ENCODE measurements around the gene TECTA. TPM values are rescaled to one million over a fixed set of nuclear protein-coding genes. Genes with fewer than 3 reads are reported as not detected.

TECTA gene
- polyA plus RNA-seq, 1 of the 3 experiments (the other 2 are of a cell fraction) = 0.58 TPM

DNA sequence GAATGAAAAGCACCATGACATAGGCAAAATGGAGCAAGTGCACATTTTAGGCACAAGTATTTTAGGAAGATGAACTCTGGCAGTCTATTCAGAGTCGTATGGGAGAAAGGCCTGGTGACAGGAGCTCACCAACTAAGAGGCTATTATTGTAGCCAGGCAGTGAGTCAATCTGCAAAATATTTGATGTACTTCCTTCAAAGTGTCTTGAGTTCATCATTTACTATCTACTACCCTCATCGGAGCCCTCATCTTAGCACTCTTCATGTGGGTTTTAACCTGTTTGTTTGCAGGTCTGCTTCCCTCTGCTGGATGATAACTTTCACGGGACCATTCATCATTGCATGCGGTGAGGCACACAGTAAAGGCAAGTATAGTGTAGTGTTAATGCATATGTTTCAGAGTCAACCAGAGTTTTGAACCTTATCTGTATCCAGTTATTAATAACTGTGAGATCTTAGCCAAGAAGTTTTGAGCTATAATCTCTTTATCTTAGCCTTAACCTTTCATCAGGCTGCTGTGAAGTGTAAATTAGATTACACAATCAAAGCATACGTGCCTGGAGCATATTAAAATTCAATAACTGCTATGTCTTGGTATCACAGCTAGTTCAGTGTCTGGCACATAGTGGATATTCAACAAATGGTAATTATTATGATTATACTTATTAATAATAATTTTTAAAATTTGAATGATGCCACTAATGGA lies 120.6 kb downstream of the TECTA start:
- no peak overlapping the region for H3K4me3 ChIP-seq (ENCODE audit: low read depth in 2 of 2, low read length in 1 of 2)
- no peak overlapping the region for H3K9ac ChIP-seq
- H3F3A ChIP-seq (replicated peaks; ENCODE audit: insufficient read depth) = no peaks in the 10 kb centered on the region
- peaks cover 0 to 13% of the 10 kb centered on the region in 2 experiments; a peak in 1 of 4 replicates for H3K4me1 ChIP-seq (ENCODE audit: control insufficient read depth in 1 of 2, insufficient read depth in 2 of 2, low read depth in 1 of 2, low read length in 1 of 2)
- POLR2A ChIA-PET = no interaction called here
- 28% methylated on average over 5 of the region's 5 CpGs for WGBS (ENCODE audit: low lambda C conversion rate)
- CTCF ChIA-PET = interaction anchor here (0.5 to 5.4 kb wide), 7 partner anchors 9 to 468 kb away, joined by 3 to 26 read pairs (median 4); no protein-coding TSS in a partner anchor
- H3K27ac ChIP-seq (ENCODE audit: low read depth in 2 of 2, low read length in 1 of 2) = no peak overlapping the region
- H3K27me3 ChIP-seq (ENCODE audit: insufficient read depth) = no peaks in the 10 kb centered on the region; the same call in 1 of the 2 replicates
- no peak for DNase-seq
- H3K9me2 ChIP-seq = no peaks in the 10 kb centered on the region
- TF ChIP-seq TCF12 (IDR thresholded peaks at IDR 0.05) (no peak), GATA2 (CRISPR knock-in tag; IDR thresholded peaks at IDR 0.05) (peak; percentile 50; the same call in 1 of the 2 replicates), EP300 (IDR thresholded peaks at IDR 0.05; ENCODE audit: borderline replicate concordance in 1 of 2, low read depth in 1 of 2, low read length in 1 of 2) (peak in 1 of 2 experiments; percentile 23; a peak in 1 of 4 replicates), RCOR1 (IDR thresholded peaks at IDR 0.05; ENCODE audit: low read length) (peak; percentile 67; the same call in 1 of the 2 replicates)
- H2AFZ ChIP-seq (ENCODE audit: low read depth) = no peak overlapping the region
- H3K9me3 ChIP-seq = no peaks in the 10 kb centered on the region
- H3K4me2 ChIP-seq = no peak overlapping the region
- H3K36me3 ChIP-seq (replicated peaks in 1 of 2; ENCODE audit: control insufficient read depth in 1 of 2, insufficient read depth in 2 of 2, low read length in 1 of 2) = no peaks in the 10 kb centered on the region
- no peaks in the 10 kb centered on the region for H4K20me1 ChIP-seq (ENCODE audit: insufficient read depth)
- no peaks in the 10 kb centered on the region for H3K79me2 ChIP-seq (ENCODE audit: insufficient read depth)

DNA sequence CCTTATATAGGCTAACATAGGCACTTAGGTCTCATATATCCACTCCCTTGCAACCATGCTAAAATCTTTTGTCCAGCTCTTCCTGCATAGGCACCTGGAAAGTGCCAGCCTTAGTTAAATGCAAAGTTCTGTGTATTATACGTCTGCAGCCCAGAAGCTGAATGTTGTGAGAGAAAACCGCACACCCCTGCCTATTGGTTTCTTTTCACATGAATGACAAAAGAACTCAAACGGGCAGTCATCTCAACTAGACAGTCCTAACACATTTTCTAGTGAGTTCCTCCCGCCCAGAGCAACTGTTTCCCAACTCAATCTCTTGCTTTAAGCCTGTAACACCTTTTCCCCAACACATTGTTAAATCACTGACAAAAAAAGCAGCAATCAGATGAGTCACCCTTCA lies 122.1 kb downstream of the TECTA start:
- WGBS (ENCODE audit: low lambda C conversion rate) = 18% methylated on average over 4 of the region's 4 CpGs
- DNase-seq = no peak
- Histone ChIP-seq H3K9me3 (no peaks in the 10 kb centered on the region), H3F3A (replicated peaks; ENCODE audit: insufficient read depth) (no peaks in the 10 kb centered on the region), H3K9ac (no peak overlapping the region), H3K4me2 (no peak overlapping the region), H3K9me2 (no peaks in the 10 kb centered on the region), H3K79me2 (ENCODE audit: insufficient read depth) (no peaks in the 10 kb centered on the region), H3K4me3 (ENCODE audit: low read depth in 2 of 2, low read length in 1 of 2) (no peak overlapping the region), H2AFZ (ENCODE audit: low read depth) (no peak overlapping the region), H3K36me3 (replicated peaks in 1 of 2; ENCODE audit: control insufficient read depth in 1 of 2, insufficient read depth in 2 of 2, low read length in 1 of 2) (no peaks in the 10 kb centered on the region), H3K27me3 (ENCODE audit: insufficient read depth) (no peaks in the 10 kb centered on the region; the same call in 1 of the 2 replicates), H3K4me1 (ENCODE audit: control insufficient read depth in 1 of 2, insufficient read depth in 2 of 2, low read depth in 1 of 2, low read length in 1 of 2) (peaks cover 0 to 13% of the 10 kb centered on the region in 2 experiments; a peak in 1 of 4 replicates), H3K27ac (ENCODE audit: low read depth in 2 of 2, low read length in 1 of 2) (no peak overlapping the region), H4K20me1 (ENCODE audit: insufficient read depth) (no peaks in the 10 kb centered on the region)
- CTCF ChIA-PET = interaction anchor here (5.4 kb wide), 1 partner anchor 29 kb away, joined by 26 read pairs; no protein-coding TSS in a partner anchor
- TF ChIP-seq ELF1 (IDR thresholded peaks at IDR 0.05) = no peak
- TF ChIP-seq, protein P1, sequence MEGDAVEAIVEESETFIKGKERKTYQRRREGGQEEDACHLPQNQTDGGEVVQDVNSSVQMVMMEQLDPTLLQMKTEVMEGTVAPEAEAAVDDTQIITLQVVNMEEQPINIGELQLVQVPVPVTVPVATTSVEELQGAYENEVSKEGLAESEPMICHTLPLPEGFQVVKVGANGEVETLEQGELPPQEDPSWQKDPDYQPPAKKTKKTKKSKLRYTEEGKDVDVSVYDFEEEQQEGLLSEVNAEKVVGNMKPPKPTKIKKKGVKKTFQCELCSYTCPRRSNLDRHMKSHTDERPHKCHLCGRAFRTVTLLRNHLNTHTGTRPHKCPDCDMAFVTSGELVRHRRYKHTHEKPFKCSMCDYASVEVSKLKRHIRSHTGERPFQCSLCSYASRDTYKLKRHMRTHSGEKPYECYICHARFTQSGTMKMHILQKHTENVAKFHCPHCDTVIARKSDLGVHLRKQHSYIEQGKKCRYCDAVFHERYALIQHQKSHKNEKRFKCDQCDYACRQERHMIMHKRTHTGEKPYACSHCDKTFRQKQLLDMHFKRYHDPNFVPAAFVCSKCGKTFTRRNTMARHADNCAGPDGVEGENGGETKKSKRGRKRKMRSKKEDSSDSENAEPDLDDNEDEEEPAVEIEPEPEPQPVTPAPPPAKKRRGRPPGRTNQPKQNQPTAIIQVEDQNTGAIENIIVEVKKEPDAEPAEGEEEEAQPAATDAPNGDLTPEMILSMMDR (IDR thresholded peaks at IDR 0.05) = no peak
- no peak for TF ChIP-seq RXRA (IDR thresholded peaks at IDR 0.05; ENCODE audit: borderline replicate concordance, low read depth)
- TF ChIP-seq TAF1 (IDR thresholded peaks at IDR 0.05; ENCODE audit: borderline replicate concordance, low read depth, low read length) = no peak
- TF ChIP-seq MEF2A (IDR thresholded peaks at IDR 0.05; ENCODE audit: borderline replicate concordance, low read depth) = no peak
- POLR2A ChIA-PET = no interaction called here

- no peaks in the 10 kb centered on the region for H3F3A ChIP-seq (replicated peaks; ENCODE audit: insufficient read depth)
- ChIA-PET CTCF (no interaction called here), POLR2A (no interaction called here)
- no peak for DNase-seq
- H3K9ac ChIP-seq = no peak overlapping the region
- peaks cover 0 to 13% of the 10 kb centered on the region in 2 experiments; a peak in 1 of 4 replicates for H3K4me1 ChIP-seq (ENCODE audit: control insufficient read depth in 1 of 2, insufficient read depth in 2 of 2, low read depth in 1 of 2, low read length in 1 of 2)
- H2AFZ ChIP-seq (ENCODE audit: low read depth) = no peak overlapping the region
- H3K9me2 ChIP-seq = no peaks in the 10 kb centered on the region
- no peaks in the 10 kb centered on the region for H3K36me3 ChIP-seq (replicated peaks in 1 of 2; ENCODE audit: control insufficient read depth in 1 of 2, insufficient read depth in 2 of 2, low read length in 1 of 2)
- H3K4me2 ChIP-seq = no peak overlapping the region
- H3K79me2 ChIP-seq (ENCODE audit: insufficient read depth) = no peaks in the 10 kb centered on the region
- no peaks in the 10 kb centered on the region for H3K9me3 ChIP-seq
- H4K20me1 ChIP-seq (ENCODE audit: insufficient read depth) = no peaks in the 10 kb centered on the region
- no peak overlapping the region for H3K4me3 ChIP-seq (ENCODE audit: low read depth in 2 of 2, low read length in 1 of 2)
- H3K27ac ChIP-seq (ENCODE audit: low read depth in 2 of 2, low read length in 1 of 2) = no peak overlapping the region
- 45% methylated on average over 4 of the region's 4 CpGs for WGBS (ENCODE audit: low lambda C conversion rate)
- no peaks in the 10 kb centered on the region; the same call in 1 of the 2 replicates for H3K27me3 ChIP-seq (ENCODE audit: insufficient read depth)
- TF ChIP-seq, protein P1 (IDR thresholded peaks at IDR 0.05) = no peak
- TF ChIP-seq, protein P2, sequence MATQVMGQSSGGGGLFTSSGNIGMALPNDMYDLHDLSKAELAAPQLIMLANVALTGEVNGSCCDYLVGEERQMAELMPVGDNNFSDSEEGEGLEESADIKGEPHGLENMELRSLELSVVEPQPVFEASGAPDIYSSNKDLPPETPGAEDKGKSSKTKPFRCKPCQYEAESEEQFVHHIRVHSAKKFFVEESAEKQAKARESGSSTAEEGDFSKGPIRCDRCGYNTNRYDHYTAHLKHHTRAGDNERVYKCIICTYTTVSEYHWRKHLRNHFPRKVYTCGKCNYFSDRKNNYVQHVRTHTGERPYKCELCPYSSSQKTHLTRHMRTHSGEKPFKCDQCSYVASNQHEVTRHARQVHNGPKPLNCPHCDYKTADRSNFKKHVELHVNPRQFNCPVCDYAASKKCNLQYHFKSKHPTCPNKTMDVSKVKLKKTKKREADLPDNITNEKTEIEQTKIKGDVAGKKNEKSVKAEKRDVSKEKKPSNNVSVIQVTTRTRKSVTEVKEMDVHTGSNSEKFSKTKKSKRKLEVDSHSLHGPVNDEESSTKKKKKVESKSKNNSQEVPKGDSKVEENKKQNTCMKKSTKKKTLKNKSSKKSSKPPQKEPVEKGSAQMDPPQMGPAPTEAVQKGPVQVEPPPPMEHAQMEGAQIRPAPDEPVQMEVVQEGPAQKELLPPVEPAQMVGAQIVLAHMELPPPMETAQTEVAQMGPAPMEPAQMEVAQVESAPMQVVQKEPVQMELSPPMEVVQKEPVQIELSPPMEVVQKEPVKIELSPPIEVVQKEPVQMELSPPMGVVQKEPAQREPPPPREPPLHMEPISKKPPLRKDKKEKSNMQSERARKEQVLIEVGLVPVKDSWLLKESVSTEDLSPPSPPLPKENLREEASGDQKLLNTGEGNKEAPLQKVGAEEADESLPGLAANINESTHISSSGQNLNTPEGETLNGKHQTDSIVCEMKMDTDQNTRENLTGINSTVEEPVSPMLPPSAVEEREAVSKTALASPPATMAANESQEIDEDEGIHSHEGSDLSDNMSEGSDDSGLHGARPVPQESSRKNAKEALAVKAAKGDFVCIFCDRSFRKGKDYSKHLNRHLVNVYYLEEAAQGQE (IDR thresholded peaks at IDR 0.05; ENCODE audit: low read depth, low read length) = no peak
- TF ChIP-seq TAF1 (IDR thresholded peaks at IDR 0.05; ENCODE audit: borderline replicate concordance, low read depth, low read length) (no peak), FOXJ3 (CRISPR knock-in tag; IDR thresholded peaks at IDR 0.05) (no peak), NRF1 (IDR thresholded peaks at IDR 0.05; ENCODE audit: low read depth, low read length) (no peak), RAD21 (IDR thresholded peaks at IDR 0.05; ENCODE audit: low read length) (no peak)
Measured at GRCh38 chr11:121225382-121225781, 124.3 kb downstream of the TECTA start.
